K562 (cell line): ENCODE measurements around the gene AGPAT2. TPM values are rescaled to one million over a fixed set of nuclear protein-coding genes. Genes with fewer than 3 reads are reported as not detected.

ENCODE experiments used
- ARNT ChIP-seq, 2 experiments: fragments of 450-650 bp; IDR thresholded peaks; 2 replicates each; pipeline ENCODE4 v1.6.1; 2016; ENCODE audit warnings: mild to moderate bottlenecking in 1 of 2
- CBX3 ChIP-seq, 2 experiments: IDR thresholded peaks; 1 replicate in 1 of 2; 2 replicates in 1 of 2; pipeline ENCODE4 v1.6.1; 2012; ENCODE audit warnings: inconsistent platforms in 2 of 2, low read length in 2 of 2, borderline replicate concordance in 1 of 2, control low read depth in 1 of 2
- CCNT2 ChIP-seq: IDR thresholded peaks from 2 replicates; pipeline ENCODE4 v1.6.1; 2011; ENCODE audit warnings: borderline replicate concordance, low read depth, mild to moderate bottlenecking, moderate library complexity, mixed read lengths, low read length; ENCODE audit not compliant: insufficient read length; ENCODE audit errors: extremely low read depth
- KDM4B ChIP-seq, 2 experiments: fragments of 450-650 bp in 1 of 2; sonication (generic) in 1 of 2; IDR thresholded peaks; 2 replicates each; pipeline ENCODE4 v1.6.1; 2016 to 2017; ENCODE audit warnings: borderline replicate concordance in 2 of 2, antibody characterized with exemption in 1 of 2, low read depth in 1 of 2, mild to moderate bottlenecking in 1 of 2
- MEF2A ChIP-seq: IDR thresholded peaks from 2 replicates; pipeline ENCODE4 v1.6.1; 2011; ENCODE audit warnings: low read depth, mild to moderate bottlenecking, low read length, moderate library complexity; ENCODE audit not compliant: control insufficient read depth
- PHF20 ChIP-seq: fragments of 450-650 bp; IDR thresholded peaks from 2 replicates; pipeline ENCODE4 v1.6.1; 2018; ENCODE audit not compliant: partially characterized antibody
- PTBP1 ChIP-seq: fragments of 200-400 bp; formaldehyde crosslinking; IDR thresholded peaks from 2 replicates; pipeline ENCODE4 v1.6.1; 2017; ENCODE audit warnings: low read depth, low read length
- RAD21 ChIP-seq, 2 experiments: fragments of 250-450 bp in 1 of 2; fragments of 450-650 bp in 1 of 2; sonication (Bioruptor Pico) in 1 of 2; formaldehyde crosslinking in 1 of 2; IDR thresholded peaks in 1 of 2; conservative IDR thresholded peaks in 1 of 2; 2 replicates each; pipeline versions ENCODE4 v1.4.0 to v1.8.0; 2020 to 2022; ENCODE audit warnings: mild to moderate bottlenecking in 2 of 2, moderate library complexity in 1 of 2
- RB1 ChIP-seq: fragments of 450-650 bp; IDR thresholded peaks from 2 replicates; pipeline ENCODE4 v1.6.1; 2017; ENCODE audit warnings: low read depth, mild to moderate bottlenecking
- RBM34 ChIP-seq: fragments of 200-400 bp; formaldehyde crosslinking; IDR thresholded peaks from 2 replicates; pipeline ENCODE4 v1.6.1; 2018; ENCODE audit warnings: low read length, borderline replicate concordance; ENCODE audit not compliant: insufficient read depth
- STAT5A ChIP-seq: IDR thresholded peaks from 2 replicates; pipeline ENCODE4 v1.6.1; 2012; ENCODE audit warnings: low read length, inconsistent platforms, borderline replicate concordance
- ZNF668 ChIP-seq: fragments of 250-450 bp; sonication (Bioruptor Pico); IDR thresholded peaks from 2 replicates; pipeline ENCODE4 v1.8.0; 2022; ENCODE audit warnings: mild to moderate bottlenecking, inconsistent platforms
- polyA plus RNA-seq, 8 experiments: library from polyadenylated mRNA; depleted of rRNA in 4 of 8; stranded (reverse) in 5 of 8; unstranded in 3 of 8; fragments of >200 nt; fragmentation: Nextera tagmentation in 2 of 8; fragmentation: Illumina TruSeq in 1 of 8; extraction: Ambion mirVana in 2 of 8; extraction: Trizol in 1 of 8; gene quantifications; 2 replicates each; pipeline versions ENCODE4 v1.2.1 to v1.2.3, GENCODE V29; 2011 to 2014; ENCODE audit warnings: inconsistent platforms in 1 of 8, missing spikeins in 1 of 8
- total RNA-seq, 7 experiments: library from RNA; depleted of rRNA in 6 of 7; stranded (reverse); fragments of >200 nt in 6 of 7; fragmentation: Illumina TruSeq in 2 of 7; extraction: Trizol in 2 of 7; gene quantifications; 2 replicates each; pipeline versions ENCODE4 v1.2.1 to v1.2.3, GENCODE V29; 2011 to 2021; ENCODE audit warnings: low replicate concordance in 1 of 7
- TF ChIP-seq, protein P1 (sequence below), 3 experiments: fragments of 200-800 bp in 1 of 3; sonication (Bioruptor generic) in 1 of 3; sonication (generic) in 1 of 3; formaldehyde crosslinking in 1 of 3; IDR thresholded peaks; 2 replicates each; pipeline versions ENCODE4 v1.6.1 to v1.8.0; 2016 to 2022; ENCODE audit warnings: mild to moderate bottlenecking in 2 of 3, missing compliant biosample characterization in 2 of 3, missing genetic modification characterization in 2 of 3, missing genetic modification reagents in 1 of 3
- TF ChIP-seq, protein P2 (sequence below), 2 experiments: fragments of 450-650 bp in 1 of 2; sonication (generic) in 1 of 2; formaldehyde crosslinking in 1 of 2; IDR thresholded peaks; 2 replicates each; pipeline versions ENCODE4 v1.7.1 to v1.9.0; 2016 to 2022; ENCODE audit warnings: inconsistent platforms in 1 of 2, mild to moderate bottlenecking in 1 of 2, missing genetic modification reagents in 1 of 2

The AGPAT2 gene
- total and polyA plus RNA-seq, 9 of the 15 experiments (the other 6 are each of a cell fraction or from before 2014, with no cell fraction given): 0.13 to 54.5 (median 23.9) TPM

DNA sequence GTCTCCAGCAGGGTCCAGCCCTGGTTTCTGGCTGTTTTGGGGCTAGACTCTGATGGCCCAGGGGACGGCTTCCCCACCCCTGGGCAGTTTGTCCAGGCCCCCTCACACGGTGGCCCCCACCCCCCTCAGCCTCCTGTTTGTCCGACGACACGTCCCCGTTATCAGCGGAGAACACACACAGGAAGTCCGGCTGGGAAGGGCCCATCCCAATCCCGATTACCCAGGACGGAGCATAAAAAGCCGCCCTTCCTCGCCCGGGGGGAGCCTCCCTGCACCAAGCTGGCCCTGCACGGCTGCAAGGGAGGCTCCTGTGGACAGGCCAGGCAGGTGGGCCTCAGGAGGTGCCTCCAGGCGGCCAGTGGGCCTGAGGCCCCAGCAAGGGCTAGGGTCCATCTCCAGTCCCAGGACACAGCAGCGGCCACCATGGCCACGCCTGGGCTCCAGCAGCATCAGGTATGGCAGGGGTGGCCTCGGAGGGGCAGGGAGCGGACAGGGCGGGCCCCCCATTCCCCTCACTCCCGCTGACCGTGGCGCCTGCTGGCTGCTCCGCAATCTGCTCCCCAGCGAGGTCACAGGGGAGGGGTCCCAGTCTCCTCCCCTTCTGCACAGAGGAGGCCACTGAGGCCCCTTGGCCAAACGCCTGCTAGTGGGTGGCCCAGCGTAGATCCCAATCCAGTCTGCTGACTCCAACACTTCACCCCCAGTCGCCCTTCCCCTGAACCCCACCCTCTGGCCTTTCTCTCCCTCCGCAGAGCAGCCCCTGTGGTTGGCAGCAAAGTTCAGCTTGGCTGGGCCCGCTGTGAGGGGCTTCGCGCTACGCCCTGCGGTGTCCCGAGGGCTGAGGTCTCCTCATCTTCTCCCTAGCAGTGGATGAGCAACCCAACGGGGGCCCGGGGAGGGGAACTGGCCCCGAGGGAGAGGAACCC, 24.3 kb downstream of the AGPAT2 start, which contains the start of gene EGFL7 (continued):
- TF ChIP-seq CCNT2: peak; percentile 89
- peak; percentile 66 for TF ChIP-seq RB1
- peak in 1 of 2 experiments; percentile 86; a peak in 2 of 4 replicates for TF ChIP-seq ARNT (IDR thresholded peaks at IDR 0.05)
- no peak for TF ChIP-seq MEF2A
- TF ChIP-seq RBM34: no peak
- peak in 1 of 2 experiments; percentile 93; a peak in 2 of 4 replicates for TF ChIP-seq KDM4B (IDR thresholded peaks at IDR 0.05; ENCODE audit: borderline replicate concordance in 2 of 2, low read depth in 1 of 2)
- TF ChIP-seq ZNF668 (CRISPR knock-in tag): no peak
- no peak for TF ChIP-seq RAD21 (CRISPR knock-in tag; conservative IDR thresholded peaks at IDR 0.05 in 1 of 2, IDR thresholded peaks at IDR 0.05 in 1 of 2)
- TF ChIP-seq PTBP1: peak; percentile 79; the same call in 1 of the 2 replicates
- TF ChIP-seq, protein P1, sequence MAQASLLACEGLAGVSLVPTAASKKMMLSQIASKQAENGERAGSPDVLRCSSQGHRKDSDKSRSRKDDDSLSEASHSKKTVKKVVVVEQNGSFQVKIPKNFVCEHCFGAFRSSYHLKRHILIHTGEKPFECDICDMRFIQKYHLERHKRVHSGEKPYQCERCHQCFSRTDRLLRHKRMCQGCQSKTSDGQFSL (CRISPR knock-in tag; IDR thresholded peaks at IDR 0.05): no peak
- TF ChIP-seq, protein P1 (tag; IDR thresholded peaks at IDR 0.05): peak in 1 of 2 experiments; percentile 60; a peak in 1 of 4 replicates
- TF ChIP-seq STAT5A: peak; percentile 58
- TF ChIP-seq PHF20: no peak
- TF ChIP-seq CBX3 (IDR thresholded peaks at IDR 0.05; ENCODE audit: borderline replicate concordance in 1 of 2, low read length in 2 of 2): no peak
- TF ChIP-seq, protein P2, sequence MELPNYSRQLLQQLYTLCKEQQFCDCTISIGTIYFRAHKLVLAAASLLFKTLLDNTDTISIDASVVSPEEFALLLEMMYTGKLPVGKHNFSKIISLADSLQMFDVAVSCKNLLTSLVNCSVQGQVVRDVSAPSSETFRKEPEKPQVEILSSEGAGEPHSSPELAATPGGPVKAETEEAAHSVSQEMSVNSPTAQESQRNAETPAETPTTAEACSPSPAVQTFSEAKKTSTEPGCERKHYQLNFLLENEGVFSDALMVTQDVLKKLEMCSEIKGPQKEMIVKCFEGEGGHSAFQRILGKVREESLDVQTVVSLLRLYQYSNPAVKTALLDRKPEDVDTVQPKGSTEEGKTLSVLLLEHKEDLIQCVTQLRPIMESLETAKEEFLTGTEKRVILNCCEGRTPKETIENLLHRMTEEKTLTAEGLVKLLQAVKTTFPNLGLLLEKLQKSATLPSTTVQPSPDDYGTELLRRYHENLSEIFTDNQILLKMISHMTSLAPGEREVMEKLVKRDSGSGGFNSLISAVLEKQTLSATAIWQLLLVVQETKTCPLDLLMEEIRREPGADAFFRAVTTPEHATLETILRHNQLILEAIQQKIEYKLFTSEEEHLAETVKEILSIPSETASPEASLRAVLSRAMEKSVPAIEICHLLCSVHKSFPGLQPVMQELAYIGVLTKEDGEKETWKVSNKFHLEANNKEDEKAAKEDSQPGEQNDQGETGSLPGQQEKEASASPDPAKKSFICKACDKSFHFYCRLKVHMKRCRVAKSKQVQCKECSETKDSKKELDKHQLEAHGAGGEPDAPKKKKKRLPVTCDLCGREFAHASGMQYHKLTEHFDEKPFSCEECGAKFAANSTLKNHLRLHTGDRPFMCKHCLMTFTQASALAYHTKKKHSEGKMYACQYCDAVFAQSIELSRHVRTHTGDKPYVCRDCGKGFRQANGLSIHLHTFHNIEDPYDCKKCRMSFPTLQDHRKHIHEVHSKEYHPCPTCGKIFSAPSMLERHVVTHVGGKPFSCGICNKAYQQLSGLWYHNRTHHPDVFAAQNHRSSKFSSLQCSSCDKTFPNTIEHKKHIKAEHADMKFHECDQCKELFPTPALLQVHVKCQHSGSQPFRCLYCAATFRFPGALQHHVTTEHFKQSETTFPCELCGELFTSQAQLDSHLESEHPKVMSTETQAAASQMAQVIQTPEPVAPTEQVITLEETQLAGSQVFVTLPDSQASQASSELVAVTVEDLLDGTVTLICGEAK (IDR thresholded peaks at IDR 0.05): peak; percentile 56
- TF ChIP-seq, protein P2 (CRISPR knock-in tag; IDR thresholded peaks at IDR 0.05): no peak
